AG20443 (cell line): Measurements from ENCODE around the gene DLG2.

Source experiments
- DNase-seq: peaks from one replicate; pipeline ENCODE4 v3.0.0; 2012; ENCODE audit warnings: low spot score, mixed read lengths

DLG2 gene

GRCh38 chr11:84212468-84213390 lies 1414.4 kb downstream of the DLG2 start:
- DNase-seq, result no peak

GRCh38 chr11:84211896-84212295 lies 1415.2 kb downstream of the DLG2 start:
- DNase-seq, result no peak

GRCh38 chr11:84194696-84195095 lies 1432.4 kb downstream of the DLG2 start:
- DNase-seq, result no peak

- DNase-seq, result no peak
These were observed 1433.4 kb downstream of the DLG2 start for GRCh38 chr11:84193706-84194105.

GRCh38 chr11:84188521-84188920 lies 1438.6 kb downstream of the DLG2 start:
- no peak for DNase-seq

GRCh38 chr11:84173078-84173477 lies 1454.1 kb downstream of the DLG2 start:
- no peak for DNase-seq

GRCh38 chr11:84165139-84165538 lies 1462.0 kb downstream of the DLG2 start:
- no peak for DNase-seq

GRCh38 chr11:84164728-84165127 lies 1462.4 kb downstream of the DLG2 start:
- no peak for DNase-seq

GRCh38 chr11:84163116-84163515 lies 1464.0 kb downstream of the DLG2 start:
- no peak for DNase-seq

GRCh38 chr11:84157639-84158038 lies 1469.5 kb downstream of the DLG2 start:
- DNase-seq, result no peak

- no peak for DNase-seq
These were observed 1480.3 kb downstream of the DLG2 start for GRCh38 chr11:84146826-84147225.

- no peak for DNase-seq
These were observed 1481.4 kb downstream of the DLG2 start for GRCh38 chr11:84145616-84146185.

- no peak for DNase-seq
These were observed 1482.6 kb downstream of the DLG2 start for GRCh38 chr11:84144531-84144930.

GRCh38 chr11:84142411-84142810 lies 1484.7 kb downstream of the DLG2 start:
- no peak for DNase-seq

- DNase-seq, result no peak
These were observed 1486.6 kb downstream of the DLG2 start for GRCh38 chr11:84140386-84141169.

GRCh38 chr11:84137960-84138359 lies 1489.2 kb downstream of the DLG2 start:
- DNase-seq, result no peak

GRCh38 chr11:84137505-84137904 lies 1489.6 kb downstream of the DLG2 start:
- no peak for DNase-seq

GRCh38 chr11:84136926-84137325 lies 1490.2 kb downstream of the DLG2 start:
- no peak for DNase-seq

- DNase-seq, result no peak
These were observed 1496.3 kb downstream of the DLG2 start for GRCh38 chr11:84130646-84131427.

- no peak for DNase-seq
These were observed 1497.1 kb downstream of the DLG2 start for GRCh38 chr11:84129961-84130576.

- no peak for DNase-seq
These were observed 1498.3 kb downstream of the DLG2 start for GRCh38 chr11:84128840-84129239.
